Activated CD4-positive, alpha-beta memory T cell treated with anti-CD3 and anti-CD28 coated beads for 36 hours (primary cell): Measurements from ENCODE around the gene SHROOM1. TPM values are rescaled to one million over a fixed set of nuclear protein-coding genes. Genes with fewer than 3 reads are reported as not detected.
A peak's percentile ranks its signal among the peaks of the same experiment; 100 is the strongest.

ENCODE experiments used
- CTCF ChIA-PET: fragments of 350-600 bp; sonication (Branson Sonifier 250); formaldehyde crosslinking; loops from one replicate; lab custom pipeline; 2021; ENCODE audit warnings: antibody characterized with exemption, inconsistent platforms; lab: Charles Lee
- POLR2A ChIA-PET: fragments of 350-600 bp; sonication (Branson Sonifier 250); formaldehyde crosslinking; loops from one replicate; lab custom pipeline; 2021; ENCODE audit warnings: antibody characterized with exemption; lab: Charles Lee
- DNase-seq: peaks from one replicate; pipeline ENCODE4 v3.0.0-alpha.2; 2020
- H3K27ac Mint-ChIP-seq: one replicate; pipeline ENCODE4 v1.8.0; 2021; ENCODE audit warnings: mixed read lengths
- H3K27me3 Mint-ChIP-seq: one replicate; pipeline ENCODE4 v1.8.0; 2021; ENCODE audit warnings: mixed read lengths
- H3K36me3 Mint-ChIP-seq: one replicate; pipeline ENCODE4 v1.8.0; 2021; ENCODE audit warnings: mixed read lengths
- H3K4me1 Mint-ChIP-seq: one replicate; pipeline ENCODE4 v1.8.0; 2021; ENCODE audit warnings: low read depth, mixed read lengths
- H3K4me3 Mint-ChIP-seq: one replicate; pipeline ENCODE4 v1.8.0; 2021; ENCODE audit warnings: mild to moderate bottlenecking, mixed read lengths
- H3K9me3 Mint-ChIP-seq: one replicate; pipeline ENCODE4 v1.8.0; 2021; ENCODE audit warnings: mixed read lengths
- intact Hi-C: fragments of 100-400 bp; cut with micrococcal nuclease; formaldehyde crosslinking; loops from one replicate; pipeline ENCODE4 v1.15.1; 2023
- total RNA-seq, 2 experiments: library from RNA; stranded (reverse); gene quantifications; one replicate each; pipeline ENCODE4 v1.2.3, GENCODE V29; 2021

SHROOM1 gene
- 1 to 10 TPM; 1.2 to 1.6 TPM for total RNA-seq

DNA sequence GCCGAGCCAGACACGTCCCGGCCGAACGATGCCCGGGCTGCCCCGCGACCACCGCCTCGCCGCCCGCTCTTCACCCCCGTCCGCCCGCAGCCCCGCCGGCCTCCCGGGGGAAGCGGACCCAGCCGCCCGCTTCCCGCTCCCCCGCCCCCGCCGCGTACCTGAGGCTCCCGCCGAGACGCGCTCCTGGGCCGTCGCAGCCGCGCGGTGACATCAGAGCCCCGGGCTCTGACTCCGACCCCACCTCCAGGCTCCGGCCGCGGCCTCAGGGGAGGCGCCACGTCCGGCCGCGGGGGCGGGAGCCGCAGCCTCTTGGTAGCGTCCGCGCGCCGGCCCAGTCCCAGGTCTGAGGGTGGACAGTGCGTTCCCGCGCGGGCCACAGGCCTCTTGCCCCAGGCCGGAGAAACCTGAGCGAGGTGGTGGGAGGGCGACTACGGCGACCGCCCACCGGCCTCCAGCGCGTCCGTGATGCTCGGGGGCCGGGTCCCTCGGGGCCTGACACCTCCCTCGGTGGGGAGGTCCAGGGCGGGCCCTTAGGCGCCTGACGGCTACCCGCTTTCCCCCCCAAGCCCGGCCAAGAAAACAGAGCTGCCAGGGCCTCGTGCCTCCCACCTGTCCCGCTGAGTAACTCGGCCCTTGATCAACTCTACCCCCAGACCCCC, at the start of gene SHROOM1:
Gene SHROOM1 (minus strand): TSS at position 212 of the 659 bp plus-strand sequence. CDS start 4,507 bp downstream, outside the sequence.
- H3K27ac Mint-ChIP-seq: no peak within 1 kb of the TSS
- no peaks in the 10 kb centered on the region for H3K36me3 Mint-ChIP-seq
- no peaks in the 10 kb centered on the region for H3K9me3 Mint-ChIP-seq
- intact Hi-C loops: loop anchor here (2.0 kb wide), 1 partner anchor 52 kb away; no protein-coding TSS in a partner anchor
- H3K4me1 Mint-ChIP-seq: no peaks in the 10 kb centered on the region
- H3K4me3 Mint-ChIP-seq: peak within 1 kb of the TSS; percentile 83
- ChIA-PET POLR2A (interaction anchor here (1.3 kb wide), 1 partner anchor 93 kb away, joined by 3 read pairs; the partner anchor contains the start of gene KIF3A), CTCF (interaction anchor here (0.6 to 2.9 kb wide), 11 partner anchors 9 to 444 kb away, joined by 3 to 17 read pairs (median 4); no protein-coding TSS in a partner anchor)
- H3K27me3 Mint-ChIP-seq: peaks cover 37% of the 10 kb centered on the region
- DNase-seq: peak; percentile 50

- Mint-ChIP-seq H3K4me3 (no peak overlapping the region), H3K27ac (no peak overlapping the region), H3K4me1 (no peaks in the 10 kb centered on the region), H3K27me3 (no peaks in the 10 kb centered on the region), H3K36me3 (peaks cover 19% of the 10 kb centered on the region), H3K9me3 (no peaks in the 10 kb centered on the region)
- no peak for DNase-seq
- intact Hi-C loops: no loop called here
- ChIA-PET CTCF (interaction anchor here (1.8 kb wide), 1 partner anchor 14 kb away, joined by 6 read pairs; no protein-coding TSS in a partner anchor), POLR2A (interaction anchor here (1.8 kb wide), 1 partner anchor 11 kb away, joined by 4 read pairs; no protein-coding TSS in a partner anchor)
These were observed 47.5 kb upstream of the SHROOM1 start for GRCh38 chr5:132877938-132878337.

- ChIA-PET POLR2A (interaction anchor here (1.8 kb wide), 1 partner anchor 10 kb away, joined by 4 read pairs; no protein-coding TSS in a partner anchor), CTCF (interaction anchor here (0.7 to 1.8 kb wide), 2 partner anchors 14 to 53 kb away, joined by 4 to 6 read pairs; no protein-coding TSS in a partner anchor)
- DNase-seq: no peak
- Mint-ChIP-seq H3K9me3 (no peaks in the 10 kb centered on the region), H3K4me3 (no peak overlapping the region), H3K27me3 (no peaks in the 10 kb centered on the region), H3K4me1 (no peaks in the 10 kb centered on the region), H3K36me3 (peaks cover 21% of the 10 kb centered on the region), H3K27ac (no peak overlapping the region)
- intact Hi-C loops: no loop called here
These were observed 47.0 kb upstream of the SHROOM1 start for GRCh38 chr5:132877466-132877865.

- Mint-ChIP-seq H3K9me3 (no peaks in the 10 kb centered on the region), H3K4me1 (no peaks in the 10 kb centered on the region), H3K27ac (no peak overlapping the region), H3K4me3 (no peak overlapping the region), H3K36me3 (peaks cover 22% of the 10 kb centered on the region), H3K27me3 (no peaks in the 10 kb centered on the region)
- intact Hi-C loops: no loop called here
- no peak for DNase-seq
- ChIA-PET POLR2A (interaction anchor here (1.8 kb wide), 1 partner anchor 9 kb away, joined by 4 read pairs; no protein-coding TSS in a partner anchor), CTCF (no interaction called here)
These were observed 45.7 kb upstream of the SHROOM1 start for GRCh38 chr5:132876020-132876759.

DNA sequence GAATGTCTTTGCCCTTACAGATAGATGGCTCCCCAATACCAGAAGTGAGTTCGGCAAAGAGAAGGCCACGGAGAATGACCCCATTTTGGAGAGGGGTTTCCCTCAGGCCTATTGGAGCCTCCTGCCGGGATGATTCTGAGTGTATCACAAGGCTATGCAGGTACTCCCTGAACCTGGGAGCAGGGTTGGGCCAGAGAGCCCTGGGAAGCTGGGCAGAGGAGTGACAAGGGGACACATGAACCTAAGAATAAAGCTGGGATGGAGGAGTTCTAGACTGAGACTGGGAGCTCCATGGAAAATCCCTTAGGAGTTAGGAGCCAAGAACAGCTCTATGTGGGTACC, 43.5 kb upstream of the SHROOM1 start:
- ChIA-PET POLR2A (no interaction called here), CTCF (no interaction called here)
- DNase-seq: no peak
- H3K4me3 Mint-ChIP-seq: no peak overlapping the region
- H3K27ac Mint-ChIP-seq: no peak overlapping the region
- H3K27me3 Mint-ChIP-seq: no peaks in the 10 kb centered on the region
- peaks cover under 1% of the 10 kb centered on the region for H3K4me1 Mint-ChIP-seq
- intact Hi-C loops: no loop called here
- no peaks in the 10 kb centered on the region for H3K9me3 Mint-ChIP-seq
- peaks cover 22% of the 10 kb centered on the region for H3K36me3 Mint-ChIP-seq

DNA sequence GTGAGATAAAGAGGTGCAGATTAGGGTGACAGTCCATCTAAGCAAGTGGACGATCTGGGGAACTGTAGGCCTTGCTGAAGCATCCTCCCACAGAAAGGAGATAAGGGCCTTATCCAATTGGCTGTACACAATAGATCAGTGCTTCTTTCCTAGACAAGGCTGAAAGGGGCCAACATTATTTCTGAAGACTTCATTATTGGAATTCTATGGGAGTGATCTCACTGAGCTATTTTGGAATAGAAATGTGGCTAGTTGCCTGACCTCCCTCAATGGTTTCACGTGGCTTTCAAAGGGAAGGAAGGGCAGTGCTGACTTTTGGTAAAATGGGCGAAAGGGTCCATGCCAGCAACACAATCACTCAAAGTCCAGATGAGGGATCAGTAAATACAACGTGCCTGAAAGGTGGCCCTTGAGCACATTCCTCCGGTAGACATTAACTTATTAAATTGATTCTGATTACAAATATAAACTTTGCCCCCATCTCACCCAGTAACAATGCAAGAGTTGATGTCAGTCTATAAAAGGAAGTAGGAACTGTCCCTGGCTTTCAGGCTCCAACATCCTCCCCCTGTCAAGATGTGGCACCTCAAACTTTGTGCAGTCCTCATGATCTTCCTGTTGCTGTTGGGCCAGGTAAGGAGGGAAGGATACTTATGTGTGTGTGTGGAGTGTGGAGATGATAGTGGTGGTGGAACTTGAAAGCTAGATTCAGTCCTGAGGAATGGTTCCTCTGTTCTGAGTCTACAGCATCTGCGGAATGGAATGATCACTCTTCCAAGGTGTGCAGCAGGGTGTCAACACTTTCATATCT, 42.9 kb upstream of the SHROOM1 start, which contains the start of gene LEAP2:
Gene LEAP2 (plus strand): TSS at position 550 of the 811 bp plus-strand sequence. CDS start 27 bp downstream, at position 577.
- no peak for DNase-seq
- no peak within 1 kb of the TSS for H3K4me3 Mint-ChIP-seq
- no peaks in the 10 kb centered on the region for H3K9me3 Mint-ChIP-seq
- H3K4me1 Mint-ChIP-seq: peaks cover 5% of the 10 kb centered on the region
- ChIA-PET CTCF (no interaction called here), POLR2A (no interaction called here)
- peaks cover 26% of the 10 kb centered on the region for H3K36me3 Mint-ChIP-seq
- no peak within 1 kb of the TSS for H3K27ac Mint-ChIP-seq
- H3K27me3 Mint-ChIP-seq: no peaks in the 10 kb centered on the region
- intact Hi-C loops: no loop called here

- no peak overlapping the region for H3K4me3 Mint-ChIP-seq
- peaks cover 9% of the 10 kb centered on the region for H3K4me1 Mint-ChIP-seq
- no peaks in the 10 kb centered on the region for H3K9me3 Mint-ChIP-seq
- H3K36me3 Mint-ChIP-seq: peaks cover 27% of the 10 kb centered on the region
- intact Hi-C loops: no loop called here
- H3K27me3 Mint-ChIP-seq: no peaks in the 10 kb centered on the region
- ChIA-PET CTCF (no interaction called here), POLR2A (no interaction called here)
- no peak for DNase-seq
- no peak overlapping the region for H3K27ac Mint-ChIP-seq
These were observed 42.3 kb upstream of the SHROOM1 start for GRCh38 chr5:132872788-132873118.

GRCh38 chr5:132871459-132872284, 41.2 kb upstream of the SHROOM1 start:
- Mint-ChIP-seq H3K27ac (no peak overlapping the region), H3K9me3 (no peaks in the 10 kb centered on the region), H3K4me1 (peaks cover 16% of the 10 kb centered on the region), H3K4me3 (no peak overlapping the region), H3K27me3 (no peaks in the 10 kb centered on the region), H3K36me3 (peaks cover 33% of the 10 kb centered on the region)
- CTCF ChIA-PET: interaction anchor here (0.7 kb wide), 1 partner anchor 12 kb away, joined by 3 read pairs; no protein-coding TSS in a partner anchor
- no peak for DNase-seq
- intact Hi-C loops: no loop called here
- POLR2A ChIA-PET: no interaction called here

GRCh38 chr5:132870801-132871200, 40.4 kb upstream of the SHROOM1 start:
- Mint-ChIP-seq H3K27me3 (no peaks in the 10 kb centered on the region), H3K27ac (peak overlapping the region; percentile 29), H3K36me3 (peaks cover 35% of the 10 kb centered on the region), H3K9me3 (no peaks in the 10 kb centered on the region), H3K4me3 (no peak overlapping the region), H3K4me1 (peaks cover 22% of the 10 kb centered on the region)
- ChIA-PET POLR2A (no interaction called here), CTCF (interaction anchor here (0.8 kb wide), 2 partner anchors 12 to 21 kb away, joined by 3 read pairs; no protein-coding TSS in a partner anchor)
- intact Hi-C loops: no loop called here
- no peak for DNase-seq

DNA sequence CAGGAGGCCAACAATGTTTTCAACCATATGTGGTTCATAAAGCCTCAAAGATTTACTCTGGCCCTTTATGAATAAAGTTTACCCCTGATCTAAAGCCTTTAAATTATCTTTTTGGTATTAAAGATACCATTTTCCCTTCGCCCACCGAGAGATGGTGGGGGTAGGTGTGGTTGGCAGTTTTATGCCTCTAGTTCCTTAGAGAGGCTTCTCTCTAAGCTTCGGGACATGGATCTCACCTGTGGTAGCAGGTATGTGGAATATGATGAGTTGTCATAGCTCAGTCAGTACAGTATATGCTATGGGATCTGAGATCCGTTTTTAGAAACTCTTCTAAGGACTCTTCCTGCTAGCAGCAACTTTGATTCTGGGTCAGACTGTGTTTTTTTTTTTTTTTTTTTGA, 38.3 kb upstream of the SHROOM1 start:
- Mint-ChIP-seq H3K9me3 (no peaks in the 10 kb centered on the region), H3K27me3 (no peaks in the 10 kb centered on the region), H3K36me3 (peaks cover 33% of the 10 kb centered on the region), H3K4me1 (peaks cover 28% of the 10 kb centered on the region), H3K27ac (peak overlapping the region; percentile 10), H3K4me3 (no peak overlapping the region)
- CTCF ChIA-PET: interaction anchor here (1.9 kb wide), 1 partner anchor 15 kb away, joined by 4 read pairs; no protein-coding TSS in a partner anchor
- intact Hi-C loops: loop anchor here (5.0 kb wide), 2 partner anchors 131 to 341 kb away; partner anchors contain the start of gene KIF3A
- DNase-seq: no peak
- POLR2A ChIA-PET: interaction anchor here (1.2 kb wide), 1 partner anchor 95 kb away, joined by 3 read pairs; the partner anchor contains the start of gene AFF4
